ENCODE data around the gene TMEM203. TPM values are rescaled to one million over a fixed set of nuclear protein-coding genes. Genes with fewer than 3 reads are reported as not detected.

TMEM203 gene
- total RNA-seq, 1 donor from 2014 or later, result 47.6 TPM

- Histone ChIP-seq H3K27ac (replicated peaks) (no peak overlapping the region), H3K36me3 (no peaks in the 10 kb centered on the region), H3K4me1 (peaks cover 32% of the 10 kb centered on the region), H3K4me3 (no peak overlapping the region), H3K9me3 (replicated peaks) (no peaks in the 10 kb centered on the region), H3K27me3 (ENCODE audit: low read depth) (peaks cover 60% of the 10 kb centered on the region)
- TF ChIP-seq, protein P1, sequence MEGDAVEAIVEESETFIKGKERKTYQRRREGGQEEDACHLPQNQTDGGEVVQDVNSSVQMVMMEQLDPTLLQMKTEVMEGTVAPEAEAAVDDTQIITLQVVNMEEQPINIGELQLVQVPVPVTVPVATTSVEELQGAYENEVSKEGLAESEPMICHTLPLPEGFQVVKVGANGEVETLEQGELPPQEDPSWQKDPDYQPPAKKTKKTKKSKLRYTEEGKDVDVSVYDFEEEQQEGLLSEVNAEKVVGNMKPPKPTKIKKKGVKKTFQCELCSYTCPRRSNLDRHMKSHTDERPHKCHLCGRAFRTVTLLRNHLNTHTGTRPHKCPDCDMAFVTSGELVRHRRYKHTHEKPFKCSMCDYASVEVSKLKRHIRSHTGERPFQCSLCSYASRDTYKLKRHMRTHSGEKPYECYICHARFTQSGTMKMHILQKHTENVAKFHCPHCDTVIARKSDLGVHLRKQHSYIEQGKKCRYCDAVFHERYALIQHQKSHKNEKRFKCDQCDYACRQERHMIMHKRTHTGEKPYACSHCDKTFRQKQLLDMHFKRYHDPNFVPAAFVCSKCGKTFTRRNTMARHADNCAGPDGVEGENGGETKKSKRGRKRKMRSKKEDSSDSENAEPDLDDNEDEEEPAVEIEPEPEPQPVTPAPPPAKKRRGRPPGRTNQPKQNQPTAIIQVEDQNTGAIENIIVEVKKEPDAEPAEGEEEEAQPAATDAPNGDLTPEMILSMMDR (IDR thresholded peaks at IDR 0.05; ENCODE audit: borderline replicate concordance), result no peak
- intact Hi-C loops (cut with micrococcal nuclease), result no loop called here
- DNase-seq, result no peak
Measured at GRCh38 chr9:137170486-137171148, 34.8 kb downstream of the TMEM203 start.

DNA sequence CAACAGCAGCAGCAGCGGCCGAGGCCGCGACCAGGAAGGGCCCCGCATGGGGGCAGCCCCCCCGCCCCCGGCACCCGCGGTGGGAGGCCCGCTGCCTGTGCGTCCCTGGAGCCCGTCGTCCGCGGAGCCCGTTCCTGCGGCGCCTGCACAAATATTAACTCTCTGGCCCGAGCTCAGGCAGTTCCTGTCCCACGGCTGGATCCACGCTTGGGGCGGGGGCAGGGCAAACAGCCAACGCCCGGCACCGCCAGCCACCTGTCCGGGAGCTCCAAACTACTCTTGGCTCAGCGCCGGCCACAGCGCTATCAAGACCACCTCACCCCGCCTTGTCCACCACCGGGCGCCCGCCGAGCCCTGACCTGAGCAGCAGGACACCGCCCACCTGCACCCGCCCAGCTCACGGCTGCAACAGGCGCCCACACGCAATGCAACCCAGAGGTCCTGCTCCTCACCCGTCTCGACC lies 35.5 kb downstream of the TMEM203 start, which contains the start of gene LRRC26:
TSS of gene LRRC26 (minus strand) at position 156 of the 463 bp plus-strand sequence. CDS start at position 48, 108 bp downstream.
- TF ChIP-seq, protein P1 (IDR thresholded peaks at IDR 0.05; ENCODE audit: borderline replicate concordance), result no peak
- peaks cover 32% of the 10 kb centered on the region for H3K4me1 ChIP-seq
- H3K4me3 ChIP-seq, result peak within 1 kb of the TSS; percentile 64
- DNase-seq, result no peak
- H3K27me3 ChIP-seq (ENCODE audit: low read depth), result peaks cover 67% of the 10 kb centered on the region
- no peaks in the 10 kb centered on the region for H3K36me3 ChIP-seq
- intact Hi-C loops (cut with micrococcal nuclease), result no loop called here
- H3K9me3 ChIP-seq (replicated peaks), result no peaks in the 10 kb centered on the region
- H3K27ac ChIP-seq (replicated peaks), result no peak within 1 kb of the TSS

DNA sequence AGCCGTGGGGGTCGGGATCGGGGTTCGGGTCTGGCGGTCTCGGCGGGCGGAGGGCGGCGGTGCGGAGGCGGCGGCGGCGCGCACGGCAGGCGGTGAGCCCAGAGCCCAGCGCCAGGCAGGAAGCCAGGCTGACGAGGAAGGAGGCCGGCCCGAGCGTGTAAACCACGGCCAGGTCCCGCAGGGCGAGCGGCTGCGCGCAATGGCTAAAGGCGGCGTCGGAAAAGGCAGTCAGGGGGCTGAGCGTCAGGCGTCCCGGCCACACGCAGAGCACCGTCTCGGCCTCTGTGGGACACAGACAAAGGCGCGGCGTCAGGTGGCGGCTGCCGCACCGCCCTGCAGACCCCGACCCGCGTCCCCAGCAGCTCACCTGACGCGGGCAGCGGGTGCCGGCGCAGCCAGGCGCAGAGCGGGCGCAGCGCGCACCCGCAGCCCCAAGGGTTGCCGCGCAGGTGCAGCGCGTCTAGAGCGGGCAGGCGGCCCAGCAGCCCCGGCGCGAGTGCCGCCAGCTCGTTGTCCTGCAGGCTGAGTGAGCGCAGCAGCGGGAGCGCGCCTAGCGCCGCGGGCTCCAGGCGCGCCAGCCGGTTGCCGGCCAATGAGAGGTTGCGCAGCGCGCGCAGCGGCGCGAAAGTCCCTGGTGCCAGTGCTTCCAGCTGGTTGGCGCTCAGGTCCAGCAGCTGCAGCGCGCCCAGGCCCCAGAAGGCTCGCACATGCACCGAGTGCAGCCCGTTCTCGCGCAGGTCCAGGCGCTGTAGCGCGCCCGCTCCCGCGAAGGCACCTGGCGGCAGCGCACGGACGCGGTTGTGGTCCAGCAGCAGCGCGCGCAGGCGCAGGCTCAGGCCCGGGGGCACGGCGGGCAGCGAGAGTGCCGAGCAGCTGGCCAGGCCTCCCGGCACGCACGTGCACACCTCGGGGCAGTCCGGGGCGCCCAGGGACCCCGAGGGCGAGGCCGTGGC lies 36.3 kb downstream of the TMEM203 start:
- peaks cover 32% of the 10 kb centered on the region for H3K4me1 ChIP-seq
- peak overlapping the region; percentile 64 for H3K4me3 ChIP-seq
- H3K36me3 ChIP-seq, result no peaks in the 10 kb centered on the region
- TF ChIP-seq, protein P1 (IDR thresholded peaks at IDR 0.05; ENCODE audit: borderline replicate concordance), result no peak
- peaks cover 74% of the 10 kb centered on the region for H3K27me3 ChIP-seq (ENCODE audit: low read depth)
- H3K9me3 ChIP-seq (replicated peaks), result no peaks in the 10 kb centered on the region
- no peak for DNase-seq
- no peak overlapping the region for H3K27ac ChIP-seq (replicated peaks)
- intact Hi-C loops (cut with micrococcal nuclease), result no loop called here

DNA sequence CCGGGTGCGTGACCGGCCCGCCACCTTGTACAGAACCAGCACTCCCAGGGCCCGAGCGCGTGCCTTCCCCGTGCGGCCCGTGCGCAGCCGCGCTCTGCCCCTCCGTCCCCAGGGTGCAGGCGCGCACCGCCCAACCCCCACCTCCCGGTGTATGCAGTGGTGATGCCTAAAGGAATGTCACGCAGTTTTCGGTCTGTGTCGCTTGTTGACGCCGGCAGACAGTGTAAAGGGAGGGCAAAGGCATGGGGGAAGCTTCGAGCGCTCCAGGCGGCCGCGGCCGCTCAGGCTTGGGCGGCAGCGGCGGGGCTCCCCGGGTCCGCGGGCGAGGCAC lies 36.9 kb downstream of the TMEM203 start:
- intact Hi-C loops (cut with micrococcal nuclease), result no loop called here
- no peak for DNase-seq
- peaks cover 33% of the 10 kb centered on the region for H3K4me1 ChIP-seq
- H3K36me3 ChIP-seq, result no peaks in the 10 kb centered on the region
- TF ChIP-seq, protein P1 (IDR thresholded peaks at IDR 0.05; ENCODE audit: borderline replicate concordance), result no peak
- H3K27ac ChIP-seq (replicated peaks), result no peak overlapping the region
- H3K27me3 ChIP-seq (ENCODE audit: low read depth), result peaks cover 81% of the 10 kb centered on the region
- no peaks in the 10 kb centered on the region for H3K9me3 ChIP-seq (replicated peaks)
- peak overlapping the region; percentile 64 for H3K4me3 ChIP-seq

- no peaks in the 10 kb centered on the region for H3K36me3 ChIP-seq
- H3K27ac ChIP-seq (replicated peaks), result no peak overlapping the region
- intact Hi-C loops (cut with micrococcal nuclease), result no loop called here
- H3K9me3 ChIP-seq (replicated peaks), result no peaks in the 10 kb centered on the region
- TF ChIP-seq, protein P1 (IDR thresholded peaks at IDR 0.05; ENCODE audit: borderline replicate concordance), result no peak
- peak overlapping the region; percentile 64 for H3K4me3 ChIP-seq
- no peak for DNase-seq
- H3K27me3 ChIP-seq (ENCODE audit: low read depth), result peaks cover 87% of the 10 kb centered on the region
- H3K4me1 ChIP-seq, result peaks cover 39% of the 10 kb centered on the region
Measured at GRCh38 chr9:137167747-137168572, 37.5 kb downstream of the TMEM203 start.

All from left ventricle myocardium inferior (tissue), 1 donor.